GM21367 (cell line): ENCODE data around the gene FUT4.
A peak's percentile ranks its signal among the peaks of the same experiment; 100 is the strongest.
"Not testable (repeated sequence)": the region's sequence is repeated elsewhere in the genome, so short reads cannot be mapped to it uniquely, and the experiment has no call there.

Experiments
- ATAC-seq: cut with Tn5 transposase; IDR thresholded peaks from one replicate; pipeline ENCODE4 v1.9.1; 2021; ENCODE audit not compliant: unreplicated experiment

The FUT4 gene

DNA sequence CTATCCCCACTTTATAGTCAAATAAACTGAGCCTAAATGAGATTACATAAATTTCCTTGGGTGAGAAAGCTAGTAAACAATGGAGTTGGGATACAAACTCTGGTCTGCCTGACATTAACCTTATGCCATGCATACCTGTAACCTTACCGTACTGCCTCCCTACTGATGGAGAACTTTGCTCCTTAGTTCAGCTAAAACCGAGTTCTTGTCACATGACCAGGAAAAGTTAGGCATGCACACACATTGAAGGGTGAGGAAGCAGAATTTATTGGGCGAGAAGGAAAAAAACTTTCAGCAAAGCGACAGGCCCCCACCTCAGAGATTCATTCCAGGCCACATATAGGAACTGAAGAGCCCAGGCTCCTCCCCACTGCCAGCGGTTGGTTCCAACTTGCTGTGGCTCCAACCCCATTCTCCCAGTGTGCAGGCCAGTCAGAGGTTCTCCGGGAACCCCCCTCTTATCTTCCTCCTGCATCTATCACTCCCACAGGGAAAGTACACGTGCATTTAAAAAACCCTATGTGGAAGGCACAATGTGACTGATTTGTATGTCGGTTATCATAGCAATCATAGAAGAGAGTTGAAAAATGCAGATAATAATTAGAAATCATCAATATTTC is 20.2 kb downstream of the FUT4 start:
- ATAC-seq = no peak

DNA sequence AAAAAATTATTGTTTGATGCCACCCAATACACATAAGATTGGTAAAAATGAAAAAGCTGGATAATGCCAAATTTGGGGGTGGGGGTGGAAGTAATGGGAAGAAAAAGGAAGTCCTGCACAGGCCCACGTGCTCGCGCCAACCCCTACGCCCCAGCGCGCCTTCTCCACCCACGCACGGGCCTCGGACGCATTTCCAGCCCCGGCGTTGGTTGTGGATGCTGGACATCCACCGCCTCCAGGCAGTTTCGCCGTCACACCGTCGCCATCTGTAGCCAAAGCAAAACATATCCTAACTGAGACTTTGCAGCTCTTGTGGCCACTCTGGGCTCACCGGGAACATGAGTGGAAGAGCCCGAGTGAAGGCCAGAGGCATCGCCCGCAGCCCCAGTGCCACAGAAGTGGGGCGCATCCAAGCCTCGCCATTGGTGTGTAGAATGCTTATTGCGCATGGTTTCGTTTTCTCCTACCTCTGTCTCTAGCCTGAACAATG is 23.5 kb downstream of the FUT4 start, which contains the start of gene PIWIL4:
Gene PIWIL4, plus strand, starts transcription at position 188 of the 490 bp plus-strand sequence. Its CDS starts 151 bp downstream, at position 339.
- no peak for ATAC-seq

DNA sequence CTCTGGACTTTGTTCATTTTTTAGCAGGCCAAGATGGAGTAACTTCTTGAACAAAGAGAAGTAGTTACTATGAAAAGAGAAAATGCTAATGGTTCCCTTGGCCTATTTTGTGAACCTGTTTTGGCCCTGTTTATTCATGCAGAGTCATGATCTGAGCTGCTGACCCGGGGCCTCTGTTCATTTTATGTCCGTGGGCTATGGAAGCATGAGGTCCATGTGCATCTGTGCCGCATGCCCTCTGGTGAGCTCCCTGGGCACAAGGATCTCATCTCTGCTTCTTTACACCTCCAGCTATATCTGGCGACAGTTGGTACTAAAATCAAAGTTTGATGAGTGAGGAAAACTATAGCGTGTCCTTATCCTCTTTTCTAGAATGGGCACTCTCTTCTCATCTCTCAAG is 24.5 kb downstream of the FUT4 start:
- no peak for ATAC-seq

DNA sequence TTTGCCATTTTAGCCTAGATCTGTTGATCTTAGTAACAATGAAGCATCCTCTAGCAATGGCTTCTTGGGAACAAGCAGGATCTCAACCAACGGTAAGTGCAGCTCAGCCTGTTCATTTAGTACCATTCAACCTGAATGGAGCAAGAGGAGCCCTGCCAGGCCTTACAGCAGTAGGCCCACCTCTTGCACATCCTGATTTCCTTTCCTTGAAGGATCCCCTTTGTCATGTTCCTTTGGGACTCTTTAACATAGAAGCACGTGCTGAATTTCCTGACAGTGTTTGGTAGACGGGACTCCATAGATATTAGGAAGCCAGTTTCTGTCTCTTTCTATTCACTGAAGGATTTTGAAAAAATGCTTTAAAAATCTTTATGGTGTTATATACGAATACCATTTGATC is 25.0 kb downstream of the FUT4 start:
- no peak for ATAC-seq

DNA sequence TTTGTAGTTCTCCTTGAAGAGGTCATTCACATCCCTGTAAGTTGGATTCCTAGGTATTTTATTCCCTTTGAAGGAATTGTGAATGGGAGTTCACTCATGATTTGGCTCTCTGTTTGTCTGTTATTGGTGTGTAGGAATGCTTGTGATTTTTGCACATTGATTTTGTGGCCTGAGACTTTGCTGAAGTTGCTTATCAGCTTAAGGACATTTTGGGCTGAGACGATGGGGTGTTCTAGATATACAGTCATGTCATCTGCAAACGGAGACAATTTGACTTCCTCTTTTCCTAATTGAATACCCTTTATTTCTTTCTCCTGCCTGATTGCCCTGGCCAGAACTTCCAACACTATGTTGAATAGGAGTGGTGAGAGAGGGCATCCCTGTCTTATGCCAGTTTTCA is 29.3 kb downstream of the FUT4 start:
- ATAC-seq = not testable (repeated sequence)

DNA sequence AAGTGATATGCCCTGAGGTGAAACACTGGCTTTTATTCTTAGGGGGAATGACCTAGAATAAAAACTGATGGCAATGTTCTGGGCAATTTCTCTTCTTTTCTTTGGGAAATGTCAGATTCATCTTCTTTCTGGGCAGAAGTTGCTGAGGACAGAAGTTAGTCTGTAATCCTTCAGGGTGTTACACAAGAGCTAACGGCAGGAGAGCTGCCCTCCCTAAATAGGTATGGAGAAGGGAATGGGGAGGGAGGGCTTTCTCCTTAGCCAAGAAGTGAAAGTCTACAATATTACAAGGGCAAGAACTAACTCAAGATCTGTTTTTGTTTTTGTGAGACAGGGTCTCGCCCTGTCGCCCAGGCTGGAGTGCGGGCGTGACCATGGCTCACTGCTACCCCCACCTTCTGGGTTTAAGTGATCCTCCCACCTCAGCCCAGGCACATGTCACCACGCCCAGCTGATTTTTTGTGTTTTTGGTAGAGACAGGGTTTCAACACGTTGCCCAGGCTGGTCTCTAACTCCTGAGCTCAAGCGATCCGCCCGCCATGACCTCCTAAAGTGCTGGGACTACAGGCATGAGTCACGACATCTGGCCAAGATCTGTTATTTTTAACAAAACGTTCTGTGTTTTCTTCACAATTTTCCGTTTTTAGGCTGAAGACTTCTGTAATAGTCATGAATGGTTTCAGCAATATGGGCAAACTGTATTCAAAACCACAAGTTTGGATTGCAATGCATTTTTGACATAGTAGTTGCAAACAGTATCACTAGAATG is 30.7 kb downstream of the FUT4 start:
- no peak for ATAC-seq

DNA sequence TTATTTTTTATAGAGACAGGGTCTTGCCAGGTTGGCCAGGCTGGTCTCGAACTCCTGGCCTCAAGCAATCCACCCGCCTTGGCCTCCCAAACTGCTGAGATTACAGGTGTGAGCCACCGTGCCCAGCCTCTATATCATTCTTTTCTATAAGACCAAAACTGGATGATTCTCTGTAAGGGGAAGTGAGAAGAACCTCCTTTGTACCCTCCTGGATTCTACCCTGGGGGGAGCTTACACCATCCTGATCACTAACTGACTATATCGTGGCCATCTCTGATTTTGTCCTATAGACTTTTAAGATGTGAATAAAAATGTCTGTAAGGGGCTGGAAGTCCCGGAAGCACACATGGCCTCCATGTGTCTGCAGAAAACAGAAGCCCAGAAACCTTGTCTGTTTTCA is 32.6 kb downstream of the FUT4 start:
- ATAC-seq = no peak

DNA sequence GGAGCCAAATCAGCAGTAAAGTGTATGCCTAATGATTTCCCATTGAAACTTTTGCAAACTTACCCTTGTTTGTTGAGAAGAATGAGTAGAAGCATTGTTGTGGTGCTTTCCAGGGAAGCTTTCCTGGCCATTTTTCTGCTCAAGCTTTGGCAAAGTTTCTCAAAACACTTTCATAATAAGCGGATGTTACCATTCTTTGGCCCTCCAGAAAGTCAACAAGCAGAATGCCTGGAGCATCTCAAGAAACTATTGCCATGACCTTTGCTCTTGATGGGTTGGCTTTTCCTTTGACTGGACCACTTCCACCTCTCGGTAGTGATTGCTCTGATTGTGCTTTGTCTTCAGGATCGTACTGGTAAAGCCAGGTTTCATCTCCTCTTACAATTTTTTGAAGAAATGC is 34.1 kb downstream of the FUT4 start:
- ATAC-seq = no peak

DNA sequence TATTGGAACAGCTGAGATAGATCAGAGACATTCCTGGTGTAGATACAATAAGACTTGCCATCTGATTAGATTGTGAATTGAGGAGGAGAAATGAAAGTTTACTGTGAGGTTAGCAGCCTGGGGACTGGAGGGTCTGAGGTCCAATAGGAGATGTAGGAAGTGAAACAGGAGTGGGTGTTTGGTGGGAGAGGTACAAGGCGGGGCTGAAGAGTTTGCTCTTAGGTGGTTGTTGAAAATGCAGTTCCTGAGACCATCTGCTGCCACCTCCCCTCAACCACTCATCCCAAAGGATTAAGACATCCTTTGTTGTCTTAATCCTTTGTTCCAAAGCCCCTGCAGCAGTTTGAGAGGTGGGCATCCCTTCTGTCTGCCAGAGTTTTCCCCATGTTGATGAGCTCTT is 38.2 kb downstream of the FUT4 start:
- ATAC-seq = no peak

DNA sequence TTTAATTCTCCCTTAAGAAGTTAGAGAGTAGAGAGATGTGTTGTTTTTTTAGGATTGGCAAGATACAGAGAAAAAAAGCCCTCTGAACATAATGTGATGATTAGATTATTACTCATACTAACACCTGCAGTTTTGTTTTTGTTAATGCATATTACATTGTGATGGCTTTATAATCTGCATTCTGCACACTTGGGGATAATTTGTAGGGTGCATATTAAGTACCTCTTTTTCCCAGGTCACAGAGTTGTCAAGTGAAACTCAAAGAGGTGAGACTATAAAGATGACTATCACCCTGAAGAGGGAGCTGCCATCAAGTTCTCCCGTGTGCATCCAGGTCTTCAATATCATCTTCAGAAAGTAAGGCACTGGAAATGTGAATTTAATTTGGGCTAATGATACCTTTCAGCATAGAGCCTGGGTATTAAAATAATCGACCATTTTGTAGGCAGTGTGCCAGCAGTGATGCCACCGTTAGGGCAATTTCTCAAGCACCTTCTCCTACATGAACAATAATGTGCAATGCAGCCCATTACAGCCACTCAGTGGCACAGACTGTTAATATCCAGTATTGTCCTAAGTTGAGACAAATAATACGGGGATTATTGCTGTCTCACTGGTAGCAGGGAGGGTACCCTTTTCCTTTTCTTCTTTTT is 39.6 kb downstream of the FUT4 start:
- ATAC-seq = no peak

DNA sequence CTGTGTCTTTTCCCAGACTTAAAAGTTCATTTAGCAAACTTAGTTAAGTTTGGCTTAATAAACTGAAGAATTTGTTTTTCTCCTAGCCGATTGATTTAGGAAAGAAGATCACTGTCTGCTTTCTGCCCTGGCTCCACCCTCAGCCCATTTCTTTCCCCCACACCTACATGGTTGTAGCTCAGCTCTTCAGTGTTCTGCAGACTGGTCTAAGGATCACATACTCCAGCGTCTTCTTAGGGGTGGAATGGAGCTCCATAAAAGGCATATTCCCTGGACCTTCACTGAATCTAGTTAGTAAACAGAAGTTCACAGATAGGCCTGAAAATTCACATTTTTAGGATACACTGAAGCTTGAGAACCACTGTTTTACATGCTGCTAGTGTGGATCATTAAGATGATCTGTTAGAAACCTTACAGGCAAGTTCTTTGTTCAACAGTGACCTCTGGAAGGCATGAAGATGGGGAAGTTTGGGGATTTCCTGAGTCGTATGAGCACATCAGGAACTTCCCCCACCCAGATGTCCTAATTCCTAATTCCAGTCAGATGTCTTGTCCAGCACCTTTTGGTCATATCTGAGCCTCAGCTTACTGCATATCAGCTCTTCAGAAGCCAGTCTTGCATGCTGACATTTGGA is 40.3 kb downstream of the FUT4 start:
- ATAC-seq = no peak

DNA sequence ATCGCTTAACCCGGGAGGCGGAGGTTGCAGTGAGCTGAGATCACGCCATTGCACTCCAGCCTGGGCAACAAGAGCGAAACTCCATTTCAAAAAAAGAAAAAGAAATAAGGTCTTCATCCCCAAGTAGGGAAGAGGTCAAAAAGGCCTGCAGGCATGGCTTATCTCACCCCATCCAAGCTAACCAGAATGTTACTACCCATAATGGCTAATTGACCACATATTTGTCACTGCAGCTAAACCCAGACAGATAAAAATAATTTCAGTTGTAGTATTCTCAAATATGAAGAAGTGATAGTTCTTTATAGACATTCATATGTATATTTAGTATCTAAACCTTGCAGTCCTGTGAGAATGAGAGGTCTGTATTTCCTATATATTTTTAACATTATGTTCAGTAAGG is 41.3 kb downstream of the FUT4 start:
- ATAC-seq = no peak

DNA sequence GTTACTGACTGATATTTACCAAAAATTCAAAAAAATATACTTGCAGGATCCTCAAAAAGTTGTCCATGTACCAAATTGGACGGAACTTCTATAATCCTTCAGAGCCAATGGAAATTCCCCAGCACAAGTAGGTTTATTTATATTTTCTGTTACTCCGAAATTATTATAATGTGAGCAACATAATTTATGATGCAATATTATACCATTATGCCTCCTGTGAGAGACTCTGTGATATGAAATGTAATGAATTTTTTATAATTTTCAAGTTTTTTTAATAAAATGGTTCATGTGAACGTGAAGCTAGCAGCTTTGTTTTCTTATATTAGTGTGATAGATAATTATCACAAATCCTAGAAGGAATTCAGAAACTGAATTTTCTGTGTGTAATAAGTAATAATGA is 41.7 kb downstream of the FUT4 start:
- no peak for ATAC-seq

DNA sequence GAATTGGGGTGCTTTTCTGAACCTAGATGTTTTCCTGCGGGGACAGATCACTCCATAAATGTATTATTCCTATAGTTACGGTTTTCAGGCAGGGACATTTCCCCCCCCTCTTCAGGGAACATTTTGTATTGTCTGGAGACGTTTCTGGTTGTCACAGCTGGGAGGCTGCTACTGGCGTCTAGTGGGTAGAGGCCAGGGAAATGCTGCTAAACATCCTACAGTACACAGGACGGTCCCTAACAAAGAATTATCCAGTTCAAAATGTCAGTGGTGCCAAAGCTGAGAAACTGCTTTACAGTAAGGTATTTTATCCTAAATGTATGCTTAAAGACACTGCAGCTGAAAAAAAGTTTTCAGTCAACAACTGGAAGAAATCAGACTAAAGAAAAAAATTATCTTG is 42.8 kb downstream of the FUT4 start:
- ATAC-seq = no peak

DNA sequence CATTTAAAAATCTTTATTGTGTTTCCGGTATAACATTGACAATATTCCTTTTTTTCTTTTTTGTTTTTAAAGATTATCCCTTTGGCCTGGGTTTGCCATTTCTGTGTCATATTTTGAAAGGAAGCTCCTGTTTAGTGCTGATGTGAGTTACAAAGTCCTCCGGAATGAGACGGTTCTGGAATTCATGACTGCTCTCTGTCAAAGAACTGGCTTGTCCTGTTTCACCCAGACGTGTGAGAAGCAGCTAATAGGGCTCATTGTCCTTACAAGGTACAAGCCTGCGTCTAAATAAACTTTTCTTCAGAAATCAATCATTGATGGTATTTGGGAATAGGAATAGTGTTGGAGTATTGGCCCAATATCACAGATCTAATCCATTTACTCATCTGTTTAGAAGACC is 43.3 kb downstream of the FUT4 start:
- no peak for ATAC-seq

DNA sequence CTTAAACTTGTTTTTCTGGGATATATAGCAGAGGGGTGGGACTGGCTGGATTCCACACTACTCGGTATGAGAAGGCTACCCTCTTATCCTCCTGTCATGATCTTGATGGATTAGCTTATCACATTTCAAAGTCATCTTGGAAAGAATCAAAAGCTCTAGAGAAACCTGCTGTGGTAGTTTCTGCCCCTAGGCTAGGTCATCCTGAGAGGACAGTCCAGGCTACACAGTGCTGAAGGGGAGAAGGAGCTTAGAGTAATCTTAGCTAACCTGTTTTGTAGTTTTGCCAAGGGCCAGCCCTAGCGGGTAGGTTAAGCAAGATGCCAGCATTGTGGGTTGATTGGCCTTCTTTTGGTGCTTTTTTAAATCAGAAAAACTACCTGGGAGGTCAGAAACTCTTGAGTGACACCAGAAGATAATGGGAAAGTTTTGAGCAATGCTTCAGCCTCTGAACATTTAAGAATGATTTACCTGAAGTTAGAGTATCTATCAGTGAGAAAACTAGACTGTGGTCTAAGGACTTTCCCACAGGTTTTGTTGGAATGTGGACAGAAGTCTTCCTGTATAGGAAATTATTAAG is 44.7 kb downstream of the FUT4 start:
- no peak for ATAC-seq

DNA sequence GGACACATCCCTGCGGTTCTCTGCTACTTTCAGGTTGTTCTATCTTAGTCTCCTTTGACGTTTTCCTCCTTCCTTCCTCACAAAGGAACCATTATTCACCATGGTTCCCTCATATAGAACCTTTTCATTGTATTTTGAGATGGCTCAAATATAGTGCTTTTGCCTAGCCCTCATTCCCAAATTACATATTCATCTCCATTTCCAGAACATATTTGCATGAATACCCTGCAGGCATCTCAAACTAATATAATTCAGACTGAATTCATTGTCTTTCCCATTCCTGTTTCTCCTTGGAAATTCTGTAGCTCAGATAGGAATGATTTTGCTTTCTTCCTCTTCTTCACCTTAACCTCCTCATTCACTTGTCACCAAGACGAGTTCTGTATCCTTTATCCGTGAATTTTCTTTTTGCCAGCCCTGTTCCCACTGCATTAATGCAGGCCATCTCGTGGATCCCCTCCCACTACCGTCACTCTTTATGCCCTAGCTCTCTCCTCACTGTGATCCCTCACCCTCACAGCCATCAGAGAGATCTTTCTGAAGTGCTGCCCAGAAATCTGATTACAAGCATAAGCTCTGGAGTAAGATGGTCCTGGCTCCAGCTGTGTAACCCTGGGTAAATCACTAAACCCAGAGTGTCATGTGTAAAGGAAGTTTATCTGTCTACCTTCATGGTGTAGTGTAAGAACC is 46.8 kb downstream of the FUT4 start:
- ATAC-seq = no peak

DNA sequence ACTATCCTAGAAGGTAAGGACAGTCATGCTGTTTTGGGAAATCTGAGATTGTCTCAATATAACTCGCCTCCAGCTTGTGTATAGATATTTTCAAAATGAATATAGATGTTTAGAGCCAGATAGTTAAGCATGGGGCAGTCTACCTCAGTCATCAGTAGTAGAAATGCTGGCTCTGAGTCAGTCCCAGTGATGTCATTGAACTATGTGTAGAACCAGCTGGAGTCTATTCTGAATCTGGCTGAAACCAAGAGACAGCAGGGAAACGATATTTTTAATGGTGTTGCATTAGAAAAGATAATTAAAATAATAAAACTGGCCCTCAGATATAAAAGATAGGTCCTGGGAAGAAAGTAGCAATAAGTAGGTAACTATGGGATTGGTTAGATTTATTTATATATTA is 49.3 kb downstream of the FUT4 start:
- ATAC-seq = peak; percentile 56

DNA sequence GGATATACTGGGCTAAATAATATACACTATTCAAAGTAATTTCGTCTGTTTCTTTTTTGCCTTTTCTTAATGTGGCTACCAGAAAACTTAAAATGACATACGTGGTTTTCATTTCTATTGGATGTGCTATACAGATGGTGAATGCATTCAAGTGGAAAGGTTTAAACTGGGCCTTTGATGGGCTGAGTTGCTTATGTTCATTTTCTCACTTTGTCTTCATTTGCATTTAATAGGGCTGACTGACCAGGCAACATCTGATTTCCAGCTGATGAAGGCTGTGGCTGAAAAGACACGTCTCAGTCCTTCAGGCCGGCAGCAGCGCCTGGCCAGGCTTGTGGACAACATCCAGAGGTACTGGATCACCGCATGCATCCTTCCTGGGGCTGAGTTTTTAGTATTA is 51.4 kb downstream of the FUT4 start:
- ATAC-seq = no peak

DNA sequence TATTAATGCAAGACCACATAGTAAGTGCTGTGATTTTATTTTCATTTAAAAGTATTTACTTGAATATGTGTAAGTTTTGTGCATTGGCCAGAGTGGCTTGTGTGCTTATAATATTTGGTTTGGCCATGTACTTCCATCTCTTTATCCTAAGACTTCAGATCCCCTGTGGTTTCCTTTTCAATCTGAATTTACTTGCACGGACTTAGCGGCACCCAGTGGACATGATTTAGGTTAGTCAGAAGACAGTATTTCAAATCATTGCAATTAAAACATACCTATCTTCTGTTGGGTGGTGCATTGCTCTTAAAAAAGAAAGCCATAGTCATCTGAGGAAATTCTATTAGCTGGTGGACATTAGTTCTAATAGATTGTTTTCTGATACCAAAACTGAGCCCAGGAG is 54.2 kb downstream of the FUT4 start:
- no peak for ATAC-seq
